ENCODE measurements around the gene RAB8A. TPM values are rescaled to one million over a fixed set of nuclear protein-coding genes. Genes with fewer than 3 reads are reported as not detected.
"Not testable (repeated sequence)": the region's sequence is repeated elsewhere in the genome, so short reads cannot be mapped to it uniquely, and the experiment has no call there.

The RAB8A gene
- total RNA-seq, 1 donor: 99.9 TPM

DNA sequence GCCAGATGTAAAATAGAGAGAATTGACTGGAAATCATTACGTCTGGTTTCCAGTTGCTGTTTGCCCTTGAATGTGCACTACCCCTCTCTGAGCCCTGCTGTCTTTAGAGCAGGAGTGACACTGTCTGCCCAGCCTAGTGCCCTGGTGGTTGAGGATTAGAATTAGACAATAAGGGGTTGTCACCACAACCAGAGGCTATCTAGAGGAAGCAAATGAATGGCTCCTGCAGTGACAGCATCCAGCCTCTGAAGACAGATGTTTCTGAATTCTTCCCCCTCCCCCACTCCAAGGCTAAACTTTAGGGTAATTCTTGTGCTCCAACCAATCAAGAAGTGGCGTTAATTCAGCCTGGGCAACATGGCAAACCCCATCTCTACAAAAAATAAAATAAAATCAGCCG is 2.0 kb downstream of the RAB8A start:
- no peak overlapping the region for H3K4me3 ChIP-seq (ENCODE audit: low read depth, low read length)
- TF ChIP-seq CTCF (IDR thresholded peaks at IDR 0.05; ENCODE audit: insufficient read depth, low read length): no peak
- no peak for DNase-seq (ENCODE audit: low read depth)

DNA sequence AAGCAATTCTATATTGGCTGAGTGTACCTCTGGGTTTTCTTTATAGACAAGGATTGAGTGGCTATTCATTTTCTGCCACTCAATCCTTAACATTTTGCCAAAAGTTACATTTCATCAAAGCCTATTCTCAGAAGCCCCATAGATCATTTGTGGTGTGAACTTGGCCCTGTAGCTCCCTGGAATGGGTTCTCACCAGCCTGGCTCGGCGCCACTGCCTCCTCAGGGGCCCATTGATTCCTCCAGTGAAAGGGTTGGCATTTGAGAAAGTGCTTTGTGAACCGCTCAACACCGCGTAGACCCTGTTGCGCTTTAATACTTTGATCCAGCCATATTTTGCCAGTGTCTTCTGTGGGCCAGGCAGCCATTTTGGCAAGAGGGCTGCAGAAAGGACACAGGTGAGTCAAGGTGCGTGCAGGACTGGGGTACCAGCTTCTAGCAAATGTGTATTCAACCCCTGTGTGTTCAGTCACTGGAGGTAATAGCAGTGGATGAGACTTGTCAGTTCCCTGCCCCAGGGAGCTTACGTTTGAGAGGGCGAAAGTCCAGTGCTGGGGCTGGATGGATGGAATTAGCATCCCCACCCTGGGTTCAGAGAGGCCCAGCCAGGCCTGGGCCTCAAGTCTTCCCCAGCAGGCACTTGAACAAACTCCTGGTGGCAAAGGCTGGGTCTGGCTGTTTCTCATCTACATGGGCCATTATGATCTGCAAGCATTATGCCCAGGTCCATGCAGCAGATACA is 3.8 kb downstream of the RAB8A start:
- DNase-seq (ENCODE audit: low read depth): no peak
- H3K4me3 ChIP-seq (ENCODE audit: low read depth, low read length): no peak overlapping the region
- no peak for TF ChIP-seq CTCF (IDR thresholded peaks at IDR 0.05; ENCODE audit: insufficient read depth, low read length)

DNA sequence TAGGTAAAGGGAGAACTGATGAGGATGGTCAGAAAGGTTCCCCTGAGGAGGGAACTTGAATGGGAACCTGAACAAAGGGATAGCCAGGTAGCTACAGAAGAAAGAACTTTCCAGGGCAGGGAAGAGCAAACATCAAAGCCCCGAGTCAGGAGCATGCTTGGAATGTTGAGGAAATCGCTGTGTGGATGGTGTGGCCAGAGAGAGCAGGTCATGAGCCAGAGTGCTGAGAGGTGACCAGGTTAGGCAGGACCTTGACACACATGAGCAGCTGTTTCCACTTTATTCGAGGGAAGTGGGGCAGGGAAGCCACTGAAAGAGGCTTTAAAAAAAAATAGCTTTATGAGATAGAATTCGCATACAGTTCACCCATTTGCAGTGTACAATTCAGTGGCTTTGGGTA is 4.4 kb downstream of the RAB8A start:
- no peak for TF ChIP-seq CTCF (IDR thresholded peaks at IDR 0.05; ENCODE audit: insufficient read depth, low read length)
- no peak overlapping the region for H3K4me3 ChIP-seq (ENCODE audit: low read depth, low read length)
- no peak for DNase-seq (ENCODE audit: low read depth)

GRCh38 chr19:16117594-16118033 is 5.9 kb downstream of the RAB8A start:
- TF ChIP-seq CTCF (IDR thresholded peaks at IDR 0.05; ENCODE audit: insufficient read depth, low read length): no peak
- DNase-seq (ENCODE audit: low read depth): no peak
- no peak overlapping the region for H3K4me3 ChIP-seq (ENCODE audit: low read depth, low read length)

DNA sequence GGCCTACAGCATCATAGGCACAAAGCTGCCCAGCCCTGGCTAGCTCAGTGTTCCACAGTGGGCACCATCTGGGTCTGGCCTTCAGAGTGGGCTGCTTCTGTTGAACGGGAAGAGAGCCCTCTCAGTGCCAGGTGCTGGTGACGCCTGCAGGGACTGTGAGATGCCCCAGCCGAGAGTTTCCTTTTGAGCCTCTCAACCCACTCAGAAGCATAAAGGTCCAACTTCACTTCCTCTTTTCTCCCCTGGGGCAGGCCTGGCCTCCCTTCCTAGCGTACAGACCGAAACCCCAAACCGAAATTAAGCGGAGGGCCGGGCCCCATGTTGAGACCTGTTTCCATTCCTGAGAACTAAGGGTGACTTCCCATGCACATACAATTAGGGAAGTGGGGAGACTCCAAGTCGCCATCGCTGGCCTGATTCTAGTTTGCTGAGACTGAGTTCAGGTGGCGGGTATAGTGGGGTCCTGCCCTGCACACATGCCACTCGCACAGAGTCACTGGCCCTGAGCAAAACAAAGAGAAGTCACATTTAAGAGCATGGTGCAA is 6.9 kb downstream of the RAB8A start:
- TF ChIP-seq CTCF (IDR thresholded peaks at IDR 0.05; ENCODE audit: insufficient read depth, low read length): no peak
- no peak for DNase-seq (ENCODE audit: low read depth)

DNA sequence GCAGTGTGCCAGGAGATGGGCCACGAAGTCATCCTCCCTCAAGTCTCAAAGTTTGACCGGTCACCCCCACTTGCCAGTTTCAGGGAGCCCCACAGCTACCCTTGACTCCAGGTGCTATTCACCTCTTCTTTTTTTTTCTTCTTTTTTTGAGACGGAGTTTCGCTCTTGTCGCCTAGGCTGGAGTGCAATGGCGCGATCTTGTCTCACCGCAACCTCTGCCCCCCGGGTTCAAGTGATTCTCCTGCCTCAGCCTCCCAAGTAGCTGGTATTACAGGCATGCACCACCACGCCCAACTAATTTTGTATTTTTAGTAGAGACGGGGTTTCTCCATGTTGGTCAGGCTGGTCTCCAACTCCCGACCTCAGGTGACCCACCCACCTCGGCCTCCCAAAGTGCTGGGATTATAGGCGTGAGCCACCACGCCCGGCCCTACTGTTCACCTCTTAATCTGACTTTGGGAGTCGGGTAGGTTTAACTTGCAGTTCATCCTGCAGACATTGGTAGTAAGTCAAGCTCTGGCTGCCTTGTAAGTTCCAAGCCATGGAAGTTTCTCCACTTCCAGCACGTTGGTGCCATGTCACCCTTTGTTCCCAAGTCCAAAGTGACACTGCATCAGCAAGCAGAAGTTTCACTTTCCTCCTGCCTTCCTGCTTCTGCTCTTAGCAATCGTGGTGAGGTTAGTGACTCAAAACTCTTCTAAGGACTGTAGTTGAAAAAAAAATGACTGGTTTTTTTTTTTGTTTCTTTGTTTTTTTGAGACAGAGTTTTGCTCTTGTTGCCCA is 7.6 kb downstream of the RAB8A start:
- H3K4me3 ChIP-seq (ENCODE audit: low read depth, low read length); DNase-seq (ENCODE audit: low read depth): not testable (repeated sequence)

More for the DNA sequence above, 6.9 kb downstream of the RAB8A start:
- no peak overlapping the region for H3K4me3 ChIP-seq (ENCODE audit: low read depth, low read length)

- no peak for TF ChIP-seq CTCF (IDR thresholded peaks at IDR 0.05; ENCODE audit: insufficient read depth, low read length)
- DNase-seq (ENCODE audit: low read depth): no peak
Observed at GRCh38 chr19:16121141-16121540, 9.5 kb downstream of the RAB8A start.

More at GRCh38 chr19:16121141-16121540, 9.5 kb downstream of the RAB8A start:
- no peak overlapping the region for H3K4me3 ChIP-seq (ENCODE audit: low read depth, low read length)
